ENCODE measurements around the gene CTNNBL1. TPM values are rescaled to one million over a fixed set of nuclear protein-coding genes. Genes with fewer than 3 reads are reported as not detected.

The CTNNBL1 gene
- total RNA-seq, 1 experiment from 2014 or later: 49.9 TPM

GRCh38 chr20:37725855-37726254, 32.0 kb downstream of the CTNNBL1 start:
- peaks cover 59% of the 10 kb centered on the region for H3K79me2 ChIP-seq (ENCODE audit: low read length)
- no peaks in the 10 kb centered on the region for H3K27me3 ChIP-seq (ENCODE audit: low read length)
- CTCF ChIA-PET: no interaction called here
- no peak for ATAC-seq
- no peak overlapping the region for H3K4me3 ChIP-seq (ENCODE audit: low read length)
- no peak for DNase-seq
- intact Hi-C loops (cut with micrococcal nuclease): no loop called here
- TF ChIP-seq EZH2phosphoT487 (IDR thresholded peaks at IDR 0.05; ENCODE audit: borderline replicate concordance, low read length) (no peak), CTCF (conservative IDR thresholded peaks at IDR 0.05; ENCODE audit: low read depth, low read length) (no peak)
- no peak overlapping the region for H3K27ac ChIP-seq (ENCODE audit: low read length)
- H2AFZ ChIP-seq (ENCODE audit: low read length): no peak overlapping the region
- H3K9me3 ChIP-seq (ENCODE audit: low read length): no peaks in the 10 kb centered on the region
- H3K4me1 ChIP-seq (ENCODE audit: insufficient read depth, low read length): peaks cover 8% of the 10 kb centered on the region
- BruUV-seq (replicated peaks): no TSS peak
- H4K20me1 ChIP-seq (ENCODE audit: low read length): peaks cover 14% of the 10 kb centered on the region; the same call in 1 of the 2 replicates
- peaks cover 5% of the 10 kb centered on the region for H3K36me3 ChIP-seq (ENCODE audit: low read depth, low read length)
- H3K9me2 ChIP-seq (replicated peaks; ENCODE audit: low read length): no peaks in the 10 kb centered on the region
- POLR2A ChIA-PET (ENCODE audit: unreplicated experiment): no interaction called here
- H3K9ac ChIP-seq (ENCODE audit: low read length): no peak overlapping the region
- H3F3A ChIP-seq (ENCODE audit: low read length, unreplicated experiment): no peaks in the 10 kb centered on the region
- no peak overlapping the region for H3K4me2 ChIP-seq (ENCODE audit: low read length)

- intact Hi-C loops (cut with micrococcal nuclease): no loop called here
- Histone ChIP-seq H2AFZ (ENCODE audit: low read length) (no peak overlapping the region), H3F3A (ENCODE audit: low read length, unreplicated experiment) (no peaks in the 10 kb centered on the region), H3K79me2 (ENCODE audit: low read length) (peaks cover 58% of the 10 kb centered on the region), H3K36me3 (ENCODE audit: low read depth, low read length) (peaks cover 5% of the 10 kb centered on the region), H3K4me3 (ENCODE audit: low read length) (no peak overlapping the region), H3K9ac (ENCODE audit: low read length) (no peak overlapping the region), H3K27me3 (ENCODE audit: low read length) (no peaks in the 10 kb centered on the region), H3K9me3 (ENCODE audit: low read length) (no peaks in the 10 kb centered on the region), H3K27ac (ENCODE audit: low read length) (no peak overlapping the region), H3K4me1 (ENCODE audit: insufficient read depth, low read length) (peaks cover 4% of the 10 kb centered on the region), H3K4me2 (ENCODE audit: low read length) (no peak overlapping the region), H4K20me1 (ENCODE audit: low read length) (peaks cover 13% of the 10 kb centered on the region; the same call in 1 of the 2 replicates), H3K9me2 (replicated peaks; ENCODE audit: low read length) (no peaks in the 10 kb centered on the region)
- no peak for ATAC-seq
- no TSS peak for BruUV-seq (replicated peaks)
- CTCF ChIA-PET: no interaction called here
- POLR2A ChIA-PET (ENCODE audit: unreplicated experiment): no interaction called here
- no peak for TF ChIP-seq EZH2 (IDR thresholded peaks at IDR 0.05; ENCODE audit: low read length, unreplicated experiment)
- no peak for TF ChIP-seq EZH2phosphoT487 (IDR thresholded peaks at IDR 0.05; ENCODE audit: borderline replicate concordance, low read length)
- no peak for TF ChIP-seq CTCF (conservative IDR thresholded peaks at IDR 0.05; ENCODE audit: low read depth, low read length)
- DNase-seq: no peak
Observed at GRCh38 chr20:37726321-37726720, 32.5 kb downstream of the CTNNBL1 start.

- Histone ChIP-seq H3K4me1 (ENCODE audit: insufficient read depth, low read length) (no peaks in the 10 kb centered on the region), H3K36me3 (ENCODE audit: low read depth, low read length) (no peaks in the 10 kb centered on the region; the same call in 1 of the 2 replicates), H3K9ac (ENCODE audit: low read length) (no peak overlapping the region), H3K4me3 (ENCODE audit: low read length) (no peak overlapping the region), H3K9me2 (replicated peaks; ENCODE audit: low read length) (no peaks in the 10 kb centered on the region), H3K27ac (ENCODE audit: low read length) (no peak overlapping the region), H4K20me1 (ENCODE audit: low read length) (peaks cover 7% of the 10 kb centered on the region; the same call in 1 of the 2 replicates), H3K4me2 (ENCODE audit: low read length) (no peak overlapping the region), H3K27me3 (ENCODE audit: low read length) (no peaks in the 10 kb centered on the region), H3K79me2 (ENCODE audit: low read length) (peaks cover 50% of the 10 kb centered on the region), H3K9me3 (ENCODE audit: low read length) (no peaks in the 10 kb centered on the region), H2AFZ (ENCODE audit: low read length) (no peak overlapping the region), H3F3A (ENCODE audit: low read length, unreplicated experiment) (no peaks in the 10 kb centered on the region)
- intact Hi-C loops (cut with micrococcal nuclease): no loop called here
- ATAC-seq: no peak
- ChIA-PET CTCF (no interaction called here), POLR2A (ENCODE audit: unreplicated experiment) (no interaction called here)
- BruUV-seq (replicated peaks): no TSS peak
- TF ChIP-seq EZH2 (IDR thresholded peaks at IDR 0.05; ENCODE audit: low read length, unreplicated experiment): no peak
- TF ChIP-seq CTCF (conservative IDR thresholded peaks at IDR 0.05; ENCODE audit: low read depth, low read length): no peak
- no peak for TF ChIP-seq EZH2phosphoT487 (IDR thresholded peaks at IDR 0.05; ENCODE audit: borderline replicate concordance, low read length)
- no peak for DNase-seq
Observed at GRCh38 chr20:37726971-37727956, 33.4 kb downstream of the CTNNBL1 start.
